HTERT RPE-1 (cell line): Measurements from ENCODE around the gene DPEP1.

Experiments
- in situ Hi-C: fragments of 300-500 bp; cut with MboI; formaldehyde crosslinking; loops from 4 replicates; pipeline ENCODE4 v1.14.3; 2020; ENCODE audit warnings: low sequenced_read_pairs

Gene DPEP1

GRCh38 chr16:89678258-89678657, 64.8 kb downstream of the DPEP1 start:
- in situ Hi-C loops, result no loop called here

DNA sequence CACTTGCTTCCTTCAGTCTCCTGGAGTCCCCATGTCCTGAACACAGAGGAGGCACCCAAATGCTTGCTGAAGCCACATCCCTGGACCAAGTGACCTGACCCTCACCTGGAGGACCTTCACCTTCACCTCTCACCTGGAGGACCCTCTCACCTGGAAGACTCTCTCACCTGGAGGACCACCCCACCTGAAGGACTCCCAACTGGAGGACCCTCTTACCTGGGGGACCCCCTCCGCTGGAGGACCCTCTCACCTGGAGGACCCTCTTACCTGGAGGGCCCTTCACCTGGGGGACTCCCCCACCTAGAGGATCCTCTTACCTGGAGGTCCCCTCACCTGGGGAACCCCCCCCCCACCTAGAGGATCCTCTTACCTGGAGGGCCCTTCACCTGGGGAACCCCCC, 72.5 kb downstream of the DPEP1 start:
- in situ Hi-C loops, result no loop called here

DNA sequence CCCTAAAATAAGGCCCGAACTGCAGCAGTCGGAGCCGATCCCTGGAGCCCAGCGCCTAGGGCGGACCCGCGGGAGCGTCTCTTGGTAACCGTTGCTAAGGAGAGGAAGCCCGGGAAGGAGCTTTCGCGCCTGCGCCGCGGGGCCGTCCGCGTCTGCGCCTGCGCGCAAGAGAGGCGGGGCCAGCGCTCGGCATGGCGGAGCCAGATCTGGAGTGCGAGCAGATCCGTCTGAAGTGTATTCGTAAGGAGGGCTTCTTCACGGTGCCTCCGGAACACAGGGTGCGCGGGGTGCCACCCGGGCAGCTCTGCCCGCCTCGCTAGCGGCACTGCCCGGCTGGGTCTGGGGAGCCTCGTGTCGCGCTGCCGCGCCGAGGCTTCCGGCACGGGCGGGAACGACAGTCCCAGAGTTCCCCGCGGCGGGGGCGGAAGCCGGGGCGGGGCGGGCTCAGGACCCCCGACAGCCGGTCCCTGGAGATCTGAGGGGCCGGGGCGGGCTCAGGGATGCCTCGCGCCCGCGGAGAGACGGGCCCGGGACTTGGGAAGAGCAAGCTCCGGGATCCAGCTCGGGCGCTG, 73.2 kb downstream of the DPEP1 start, which contains the start of gene CDK10:
Gene CDK10 (plus strand): TSS at position 170 of the 572 bp plus-strand sequence. CDS start 22 bp downstream, at position 192.
- in situ Hi-C loops, result no loop called here

GRCh38 chr16:89687092-89687940, 73.9 kb downstream of the DPEP1 start:
- in situ Hi-C loops, result no loop called here
